Spleen (tissue), 11 donors: ENCODE measurements around the gene FADS6. TPM values are rescaled to one million over a fixed set of nuclear protein-coding genes. Genes with fewer than 3 reads are reported as not detected.

ENCODE experiments used
- DNase-seq: peaks from one replicate; pipeline ENCODE4 v3.0.0-alpha.2; 2020
- H3K27ac ChIP-seq, 8 donors: fragments of 200-600 bp; sonication (generic) in 7 of 8; 1 replicate in 4 of 8; 2 replicates in 4 of 8; pipeline versions ENCODE4 v1.5.0 to v1.8.0; 2016 to 2021; ENCODE audit warnings: inconsistent platforms in 4 of 8, mild to moderate bottlenecking in 4 of 8, moderate library complexity in 1 of 8
- H3K27me3 ChIP-seq, 7 donors: fragments of 200-600 bp; sonication (generic) in 6 of 7; replicated peaks in 1 of 7; 1 replicate in 4 of 7; 2 replicates in 3 of 7; pipeline versions ENCODE4 v1.5.0 to v1.8.0; 2016 to 2021; ENCODE audit warnings: inconsistent platforms in 3 of 7, mild to moderate bottlenecking in 1 of 7
- H3K36me3 ChIP-seq, 6 donors: fragments of 200-600 bp; sonication (generic) in 5 of 6; 1 replicate in 4 of 6; 2 replicates in 2 of 6; pipeline versions ENCODE4 v1.5.0 to v1.8.0; 2016 to 2021; ENCODE audit warnings: inconsistent platforms in 2 of 6
- H3K4me1 ChIP-seq, 6 donors: fragments of 200-600 bp; sonication (generic) in 5 of 6; 1 replicate in 3 of 6; 2 replicates in 3 of 6; pipeline versions ENCODE4 v1.5.0 to v1.8.0; 2016 to 2021; ENCODE audit warnings: inconsistent platforms in 3 of 6
- H3K4me3 ChIP-seq, 8 donors: fragments of 200-600 bp; sonication (generic) in 7 of 8; 1 replicate in 4 of 8; 2 replicates in 4 of 8; pipeline versions ENCODE4 v1.5.0 to v1.8.0; 2016 to 2021; ENCODE audit warnings: inconsistent platforms in 4 of 8, mild to moderate bottlenecking in 4 of 8, moderate library complexity in 2 of 8
- H3K9me3 ChIP-seq, 8 donors: fragments of 200-600 bp; sonication (generic) in 7 of 8; 1 replicate in 4 of 8; 2 replicates in 4 of 8; pipeline versions ENCODE4 v1.5.0 to v1.8.0; 2016 to 2021; ENCODE audit warnings: inconsistent platforms in 4 of 8
- CTCF ChIP-seq, 11 experiments: fragments of 200-600 bp in 7 of 11; fragments of 450-650 bp in 4 of 11; sonication (generic) in 4 of 11; IDR thresholded peaks in 8 of 11; conservative IDR thresholded peaks in 3 of 11; 1 replicate in 7 of 11; 2 replicates in 4 of 11; pipeline versions ENCODE4 v1.4.0 to v1.8.0; 2016 to 2021; ENCODE audit warnings: antibody characterized with exemption in 11 of 11, inconsistent platforms in 4 of 11, mild to moderate bottlenecking in 1 of 11
- POLR2A ChIP-seq, 3 donors: fragments of 450-650 bp; IDR thresholded peaks; one replicate each; pipeline ENCODE4 v1.5.1; 2017; ENCODE audit warnings: antibody characterized with exemption in 3 of 3, mild to moderate bottlenecking in 1 of 3
- POLR2AphosphoS5 ChIP-seq, 3 donors: sonication (generic); formaldehyde crosslinking; IDR thresholded peaks; one replicate each; pipeline ENCODE4 v1.5.1; 2017; ENCODE audit warnings: antibody characterized with exemption in 3 of 3
- WGBS, 5 donors: extraction: QIAGEN DNeasy Blood & Tissue Kit in 3 of 5; methylation state at CpG; one replicate each; pipeline versions ENCODE4 v1.1.5 to v1.1.7; 2013 to 2018; 5-methylcytosine and 5-hydroxymethylcytosine counted together
- intact Hi-C: fragments of 100-400 bp; cut with DNase I; formaldehyde crosslinking; loops from one replicate; pipeline ENCODE4 v1.15.0; 2023; ENCODE audit warnings: low total_unique reads
- polyA plus RNA-seq, 3 donors: library from polyadenylated mRNA; stranded (reverse); fragments of 200-250 nt; gene quantifications; one replicate each; pipeline ENCODE4 v1.2.1, GENCODE V29; 2013
- total RNA-seq, 7 donors: library from RNA; depleted of rRNA in 3 of 7; stranded (reverse); fragments of >200 nt in 3 of 7; fragmentation: NEBNext Ultra II Directional in 4 of 7; extraction: Animal tissue kit (Norgen Biotek cat#: 25700) in 4 of 7; gene quantifications; one replicate each; pipeline versions ENCODE4 v1.1.0 to v1.2.1, GENCODE V29; 2016 to 2021
- donor health status: healthy with polysubstance abuse.
- donor health status: DM: no; HTN: no; CAD: no; lungs with moderate emphysema.
- donor health status: DM: no; HTN: no; CAD: no.
- donor health status: Bipolar disorder and iron deficiency.
- donor health status: healthy.
- donor health status: DM: no; HTN: no; CAD: no.
- donor health status: DM: yes; HTN: yes; CAD: no.

FADS6 gene
- total and polyA plus RNA-seq, 10 donors, result 0.13 to 8.8 (median 3.3) TPM

- no peaks in the 10 kb centered on the region for H3K9me3 ChIP-seq
- H3K36me3 ChIP-seq, result peaks cover 0 to 53% (median 21%) of the 10 kb centered on the region in 6 donors
- no peak overlapping the region for H3K4me3 ChIP-seq
- H3K27ac ChIP-seq, result no peak overlapping the region
- WGBS, 5 donors, result 90 to 97% (median 95%) methylated on average over 25 to 26 of the region's 26 CpGs
- TF ChIP-seq POLR2AphosphoS5 (IDR thresholded peaks at IDR 0.05) (no peak), CTCF (IDR thresholded peaks at IDR 0.05 in 8 of 11, conservative IDR thresholded peaks at IDR 0.05 in 3 of 11) (no peak)
- no peaks in the 10 kb centered on the region for H3K27me3 ChIP-seq
- DNase-seq, result no peak
- intact Hi-C loops, result no loop called here
- peaks cover 8 to 55% (median 35%) of the 10 kb centered on the region in 6 donors for H3K4me1 ChIP-seq
Observed at GRCh38 chr17:74836191-74836590, 57.2 kb downstream of the FADS6 start.

GRCh38 chr17:74833501-74834377 lies 59.7 kb downstream of the FADS6 start:
- no peaks in the 10 kb centered on the region for H3K9me3 ChIP-seq
- H3K27me3 ChIP-seq, result no peaks in the 10 kb centered on the region
- DNase-seq, result peak; percentile 86
- peak overlapping the region in 4 of 8 donors; percentile 14 to 43 (median 22) for H3K27ac ChIP-seq
- H3K4me1 ChIP-seq, result peaks cover 0 to 47% (median 28%) of the 10 kb centered on the region in 6 donors
- no peak for TF ChIP-seq POLR2A (IDR thresholded peaks at IDR 0.05)
- TF ChIP-seq POLR2AphosphoS5 (IDR thresholded peaks at IDR 0.05), result peak in 1 of 3 donors; percentile 65
- intact Hi-C loops, result no loop called here
- WGBS, 5 donors, result 52 to 67% (median 58%) methylated on average over 12 to 16 of the region's 16 CpGs
- H3K4me3 ChIP-seq, result no peak overlapping the region
- H3K36me3 ChIP-seq, result peaks cover 0 to 72% (median 26%) of the 10 kb centered on the region in 6 donors

- DNase-seq, result peak; percentile 89
- Histone ChIP-seq H3K4me3 (no peak overlapping the region), H3K36me3 (peaks cover 0 to 69% (median 23%) of the 10 kb centered on the region in 6 donors), H3K9me3 (no peaks in the 10 kb centered on the region), H3K4me1 (peaks cover 0 to 47% (median 28%) of the 10 kb centered on the region in 6 donors), H3K27ac (peak overlapping the region in 2 of 8 donors; percentile 30 to 37), H3K27me3 (no peaks in the 10 kb centered on the region)
- peak; percentile 21 to 74 (median 43) for TF ChIP-seq POLR2AphosphoS5 (IDR thresholded peaks at IDR 0.05)
- TF ChIP-seq CTCF (IDR thresholded peaks at IDR 0.05 in 8 of 11, conservative IDR thresholded peaks at IDR 0.05 in 3 of 11), result no peak
- TF ChIP-seq POLR2A (IDR thresholded peaks at IDR 0.05), result no peak
- WGBS, 5 donors, result 78 to 83% (median 82%) methylated on average over 5 to 9 of the region's 9 CpGs
- intact Hi-C loops, result no loop called here
Observed at GRCh38 chr17:74832421-74832820, 61.0 kb downstream of the FADS6 start.

GRCh38 chr17:74831444-74832146 lies 61.8 kb downstream of the FADS6 start:
- 75 to 85% (median 82%) methylated on average over 14 to 22 of the region's 22 CpGs for WGBS, 5 donors
- Histone ChIP-seq H3K9me3 (no peaks in the 10 kb centered on the region), H3K36me3 (peaks cover 0 to 67% (median 15%) of the 10 kb centered on the region in 6 donors), H3K4me1 (peaks cover 0 to 47% (median 28%) of the 10 kb centered on the region in 6 donors), H3K27me3 (no peaks in the 10 kb centered on the region), H3K27ac (peak overlapping the region in 2 of 8 donors; percentile 30 to 37), H3K4me3 (no peak overlapping the region)
- TF ChIP-seq POLR2AphosphoS5 (IDR thresholded peaks at IDR 0.05), result peak in 1 of 3 donors; percentile 36
- no peak for TF ChIP-seq CTCF (IDR thresholded peaks at IDR 0.05 in 8 of 11, conservative IDR thresholded peaks at IDR 0.05 in 3 of 11)
- no peak for TF ChIP-seq POLR2A (IDR thresholded peaks at IDR 0.05)
- DNase-seq, result no peak
- intact Hi-C loops, result no loop called here
